Activated gamma-delta T cell treated with anti-CD3 and anti-CD28 coated beads, Interleukin-2, amount 50 U/mL, for 16 hours (primary cell): Measurements from ENCODE around the gene KIF21B.
"Not testable (repeated sequence)": the region's sequence is repeated elsewhere in the genome, so short reads cannot be mapped to it uniquely, and the experiment has no call there.

ENCODE experiments used
- DNase-seq: peaks from one replicate; pipeline ENCODE4 v3.0.0-alpha.2; 2020; ENCODE audit warnings: low read depth

Gene KIF21B

GRCh38 chr1:200938955-200939354, 84.6 kb downstream of the KIF21B start:
- no peak for DNase-seq

GRCh38 chr1:200935286-200935962, 88.1 kb downstream of the KIF21B start:
- DNase-seq: not testable (repeated sequence)

GRCh38 chr1:200934676-200935245, 88.8 kb downstream of the KIF21B start:
- no peak for DNase-seq

GRCh38 chr1:200931776-200932175, 91.7 kb downstream of the KIF21B start:
- DNase-seq: no peak

- DNase-seq: not testable (repeated sequence)
Measured at GRCh38 chr1:200930285-200930684, 93.2 kb downstream of the KIF21B start.

GRCh38 chr1:200929530-200930278, 93.8 kb downstream of the KIF21B start:
- no peak for DNase-seq

GRCh38 chr1:200925831-200926230, 97.7 kb downstream of the KIF21B start:
- DNase-seq: no peak

- no peak for DNase-seq
Measured at GRCh38 chr1:200923601-200924000, 99.9 kb downstream of the KIF21B start.

- DNase-seq: no peak
Measured at GRCh38 chr1:200922406-200922805, 101.1 kb downstream of the KIF21B start.

- DNase-seq: no peak
Measured at GRCh38 chr1:200921571-200922110, 101.9 kb downstream of the KIF21B start.
